ENCODE measurements around the gene STK32B. TPM values are rescaled to one million over a fixed set of nuclear protein-coding genes. Genes with fewer than 3 reads are reported as not detected.

Gene STK32B
- total RNA-seq, 4 donors from 2014 or later = 0.09 to 3.2 (median 0.38) TPM; not detected in 1

GRCh38 chr4:5515646-5516045 is 464.4 kb downstream of the STK32B start:
- Histone ChIP-seq H3K4me1 (no peaks in the 10 kb centered on the region), H3K27me3 (no peaks in the 10 kb centered on the region), H3K9me3 (peaks cover 0 to 4% (median 0%) of the 10 kb centered on the region in 3 donors), H3K4me3 (no peak overlapping the region), H3K27ac (no peak overlapping the region), H3K36me3 (no peaks in the 10 kb centered on the region)
- no peak for TF ChIP-seq CTCF (IDR thresholded peaks at IDR 0.05)
- TF ChIP-seq POLR2A (IDR thresholded peaks at IDR 0.05) = no peak
- intact Hi-C loops (cut with DNase I) = no loop called here
- no peak for DNase-seq

- intact Hi-C loops (cut with DNase I) = no loop called here
These were observed 466.1 kb downstream of the STK32B start for GRCh38 chr4:5517372-5517771.

GRCh38 chr4:5524446-5525299 is 473.4 kb downstream of the STK32B start:
- DNase-seq = no peak
- 32 to 56% methylated on average over 5 of the region's 5 CpGs for WGBS, 2 donors
- TF ChIP-seq CTCF (IDR thresholded peaks at IDR 0.05) = no peak
- no peak for TF ChIP-seq POLR2A (IDR thresholded peaks at IDR 0.05)
- peak overlapping the region in 2 of 4 donors; percentile 46 to 50 for H3K27ac ChIP-seq
- H3K4me3 ChIP-seq = no peak overlapping the region
- no peaks in the 10 kb centered on the region for H3K9me3 ChIP-seq
- intact Hi-C loops (cut with DNase I) = no loop called here
- peaks cover 0 to 4% (median 0%) of the 10 kb centered on the region in 3 donors for H3K36me3 ChIP-seq
- no peaks in the 10 kb centered on the region for H3K27me3 ChIP-seq
- H3K4me1 ChIP-seq = peaks cover 0 to 16% (median 0%) of the 10 kb centered on the region in 3 donors

More at GRCh38 chr4:5517372-5517771, 466.1 kb downstream of the STK32B start:
- DNase-seq = no peak
- Histone ChIP-seq H3K9me3 (peaks cover 0 to 4% (median 0%) of the 10 kb centered on the region in 3 donors), H3K27me3 (no peaks in the 10 kb centered on the region), H3K4me3 (no peak overlapping the region), H3K4me1 (no peaks in the 10 kb centered on the region), H3K36me3 (no peaks in the 10 kb centered on the region), H3K27ac (no peak overlapping the region)
- TF ChIP-seq CTCF (IDR thresholded peaks at IDR 0.05) (no peak), POLR2A (IDR thresholded peaks at IDR 0.05) (no peak)
- 86 to 92% methylated on average over 4 of the region's 4 CpGs for WGBS, 2 donors

GRCh38 chr4:5526080-5526846 is 475.0 kb downstream of the STK32B start:
- no peaks in the 10 kb centered on the region for H3K9me3 ChIP-seq
- no peaks in the 10 kb centered on the region for H3K27me3 ChIP-seq
- intact Hi-C loops (cut with DNase I) = no loop called here
- TF ChIP-seq CTCF (IDR thresholded peaks at IDR 0.05) (no peak), POLR2A (IDR thresholded peaks at IDR 0.05) (no peak)
- no peak overlapping the region for H3K4me3 ChIP-seq
- peaks cover 0 to 4% (median 0%) of the 10 kb centered on the region in 3 donors for H3K36me3 ChIP-seq
- H3K27ac ChIP-seq = no peak overlapping the region
- peaks cover 0 to 16% (median 0%) of the 10 kb centered on the region in 3 donors for H3K4me1 ChIP-seq
- DNase-seq = no peak
- WGBS, 2 donors = 72 to 77% methylated on average over 3 of the region's 3 CpGs

- intact Hi-C loops (cut with DNase I) = no loop called here
- H3K9me3 ChIP-seq = no peaks in the 10 kb centered on the region
- no peak overlapping the region for H3K27ac ChIP-seq
- H3K4me3 ChIP-seq = no peak overlapping the region
- 61% methylated on average over 2 to 3 of the region's 3 CpGs for WGBS, 2 donors
- H3K36me3 ChIP-seq = peaks cover 0 to 5% (median 0%) of the 10 kb centered on the region in 3 donors
- DNase-seq = no peak
- no peak for TF ChIP-seq POLR2A (IDR thresholded peaks at IDR 0.05)
- no peak for TF ChIP-seq CTCF (IDR thresholded peaks at IDR 0.05)
- peaks cover 0 to 16% (median 0%) of the 10 kb centered on the region in 3 donors for H3K4me1 ChIP-seq
- no peaks in the 10 kb centered on the region for H3K27me3 ChIP-seq
These were observed 475.9 kb downstream of the STK32B start for GRCh38 chr4:5527211-5527610.
